LNCaP clone FGC (cell line): ENCODE measurements around the gene ATP8B4.

Experiments
- DNase-seq: peaks from one replicate; pipeline ENCODE4 v3.0.0-alpha.2; 2011; ENCODE audit warnings: low read depth
- H3K4me3 ChIP-seq: 2 replicates; pipeline ENCODE4 v1.5.1; 2011; ENCODE audit warnings: mild to moderate bottlenecking, low read depth, low read length, control low read depth
- TF ChIP-seq, protein P1 (sequence below): IDR thresholded peaks from 2 replicates; pipeline ENCODE4 v1.5.1; 2012; ENCODE audit warnings: mild to moderate bottlenecking; ENCODE audit not compliant: control insufficient read depth, insufficient read depth; ENCODE audit errors: extremely low read depth

Gene ATP8B4

DNA sequence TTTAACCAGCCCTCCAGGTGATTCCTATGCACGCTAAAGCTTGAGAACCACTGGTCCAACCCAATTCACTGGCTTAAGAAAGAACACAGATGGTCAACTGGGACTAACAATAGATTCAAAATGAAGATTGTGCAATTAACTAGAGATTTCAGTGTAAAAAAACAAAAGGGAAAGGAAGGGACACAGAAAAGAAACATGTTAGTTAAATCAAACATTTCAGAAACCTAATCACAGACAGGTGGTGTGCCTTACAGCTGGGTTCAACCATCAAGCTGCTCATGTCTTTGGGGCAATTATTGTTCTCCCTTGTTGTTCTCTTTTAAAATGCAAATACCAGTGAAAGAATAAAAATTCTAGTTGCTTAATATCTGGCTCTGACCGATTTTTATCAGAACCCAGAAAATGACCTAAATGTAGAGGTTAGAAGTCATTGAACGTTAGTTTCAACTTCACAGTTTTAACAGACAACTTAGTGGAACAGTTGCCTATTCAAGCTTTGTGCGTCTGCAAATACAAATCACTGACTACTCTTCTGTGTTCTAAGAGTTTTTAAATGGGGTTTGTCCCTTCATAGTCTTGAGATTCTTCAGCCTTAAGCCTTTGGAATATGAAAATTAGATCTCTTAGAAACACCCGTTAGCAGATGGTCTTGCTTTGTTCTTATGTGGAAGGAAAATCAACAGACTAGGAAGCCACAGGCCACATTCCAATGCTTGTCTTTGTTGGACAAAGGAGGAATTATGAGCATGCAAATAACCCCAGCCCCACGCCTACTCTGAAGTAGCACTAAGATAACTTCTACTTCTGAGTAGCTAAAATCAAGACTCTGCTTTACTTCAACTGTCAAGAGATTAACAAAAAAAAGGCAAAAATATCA is 223.4 kb downstream of the ATP8B4 start:
- TF ChIP-seq, protein P1, sequence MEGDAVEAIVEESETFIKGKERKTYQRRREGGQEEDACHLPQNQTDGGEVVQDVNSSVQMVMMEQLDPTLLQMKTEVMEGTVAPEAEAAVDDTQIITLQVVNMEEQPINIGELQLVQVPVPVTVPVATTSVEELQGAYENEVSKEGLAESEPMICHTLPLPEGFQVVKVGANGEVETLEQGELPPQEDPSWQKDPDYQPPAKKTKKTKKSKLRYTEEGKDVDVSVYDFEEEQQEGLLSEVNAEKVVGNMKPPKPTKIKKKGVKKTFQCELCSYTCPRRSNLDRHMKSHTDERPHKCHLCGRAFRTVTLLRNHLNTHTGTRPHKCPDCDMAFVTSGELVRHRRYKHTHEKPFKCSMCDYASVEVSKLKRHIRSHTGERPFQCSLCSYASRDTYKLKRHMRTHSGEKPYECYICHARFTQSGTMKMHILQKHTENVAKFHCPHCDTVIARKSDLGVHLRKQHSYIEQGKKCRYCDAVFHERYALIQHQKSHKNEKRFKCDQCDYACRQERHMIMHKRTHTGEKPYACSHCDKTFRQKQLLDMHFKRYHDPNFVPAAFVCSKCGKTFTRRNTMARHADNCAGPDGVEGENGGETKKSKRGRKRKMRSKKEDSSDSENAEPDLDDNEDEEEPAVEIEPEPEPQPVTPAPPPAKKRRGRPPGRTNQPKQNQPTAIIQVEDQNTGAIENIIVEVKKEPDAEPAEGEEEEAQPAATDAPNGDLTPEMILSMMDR, result no peak
- no peak overlapping the region for H3K4me3 ChIP-seq
- no peak for DNase-seq

DNA sequence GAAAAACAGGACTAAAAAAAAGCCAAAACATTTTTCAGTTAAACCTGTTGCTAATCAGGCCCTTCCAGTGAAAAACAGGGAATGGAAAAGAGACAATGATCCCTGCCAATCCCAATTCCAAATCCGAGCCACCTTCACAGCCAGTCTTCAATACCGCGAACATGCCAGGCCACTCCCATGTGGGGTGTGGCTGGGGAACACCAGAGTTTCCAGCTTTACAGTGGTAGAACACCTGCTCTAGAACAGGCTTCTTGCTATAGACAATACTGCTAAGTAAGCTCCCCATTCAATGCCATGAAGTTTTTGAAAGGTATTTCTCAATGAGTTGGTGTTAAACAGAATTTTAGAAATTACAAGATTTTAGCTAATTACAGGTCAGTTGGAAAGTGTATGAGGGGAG is 228.3 kb downstream of the ATP8B4 start:
- no peak for DNase-seq
- no peak overlapping the region for H3K4me3 ChIP-seq
- TF ChIP-seq, protein P1, result no peak

DNA sequence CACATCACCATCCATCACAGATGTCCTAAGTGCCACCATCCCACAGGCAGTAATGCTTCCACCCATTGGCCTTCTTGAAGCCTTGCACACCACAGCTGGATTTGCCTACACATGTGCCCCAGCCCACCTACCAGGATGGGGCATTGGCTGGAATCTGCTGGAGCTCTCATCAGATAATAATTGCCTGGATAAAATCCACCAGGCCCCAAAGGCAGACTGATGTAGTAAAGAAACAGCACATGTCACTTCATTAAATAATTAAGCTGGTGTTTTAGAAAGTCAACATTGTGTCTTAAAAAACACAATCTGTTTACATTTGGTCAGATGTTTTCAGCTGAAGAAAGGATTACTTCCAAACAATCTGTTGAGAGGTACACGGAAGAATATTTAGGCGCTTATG is 229.5 kb downstream of the ATP8B4 start:
- DNase-seq, result no peak
- no peak overlapping the region for H3K4me3 ChIP-seq
- TF ChIP-seq, protein P1, result no peak

DNA sequence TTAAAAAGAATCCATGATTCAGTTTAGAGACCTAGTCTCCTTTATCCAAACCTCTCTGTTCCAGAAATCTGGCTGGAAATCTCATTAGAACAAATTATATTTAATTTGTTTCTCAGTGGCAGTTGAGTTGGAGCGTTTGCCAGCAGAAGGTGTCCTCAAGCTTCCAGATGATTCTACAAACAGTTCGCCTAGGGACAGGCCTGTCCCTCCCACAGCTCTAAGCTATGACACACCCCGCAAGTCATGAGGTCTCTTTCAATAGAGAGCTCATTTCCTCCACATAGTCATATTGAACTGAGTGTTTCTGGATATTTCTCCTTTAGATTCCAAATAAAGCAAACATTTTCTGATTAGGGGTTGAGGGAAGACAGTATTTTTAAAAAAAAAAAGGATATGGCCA is 230.3 kb downstream of the ATP8B4 start:
- H3K4me3 ChIP-seq, result no peak overlapping the region
- DNase-seq, result no peak
- TF ChIP-seq, protein P1, result no peak

DNA sequence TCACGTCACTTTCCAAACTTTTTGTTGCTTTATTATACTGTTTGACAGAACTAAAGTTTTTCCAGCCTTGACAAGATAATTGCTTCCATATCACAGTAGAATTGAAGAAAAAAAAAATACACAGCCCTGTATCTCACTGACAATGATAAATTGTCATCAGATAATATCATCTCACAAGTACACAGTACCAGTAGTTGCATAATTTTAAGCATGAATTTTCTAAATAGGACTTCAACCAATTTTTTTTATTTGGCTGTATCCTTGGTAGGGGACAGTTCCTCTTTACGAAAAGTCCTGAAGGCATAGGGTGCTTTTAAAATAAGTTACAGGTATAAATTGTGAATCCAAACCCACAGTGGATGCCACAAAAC is 230.7 kb downstream of the ATP8B4 start:
- TF ChIP-seq, protein P1, result no peak
- DNase-seq, result no peak
- no peak overlapping the region for H3K4me3 ChIP-seq

DNA sequence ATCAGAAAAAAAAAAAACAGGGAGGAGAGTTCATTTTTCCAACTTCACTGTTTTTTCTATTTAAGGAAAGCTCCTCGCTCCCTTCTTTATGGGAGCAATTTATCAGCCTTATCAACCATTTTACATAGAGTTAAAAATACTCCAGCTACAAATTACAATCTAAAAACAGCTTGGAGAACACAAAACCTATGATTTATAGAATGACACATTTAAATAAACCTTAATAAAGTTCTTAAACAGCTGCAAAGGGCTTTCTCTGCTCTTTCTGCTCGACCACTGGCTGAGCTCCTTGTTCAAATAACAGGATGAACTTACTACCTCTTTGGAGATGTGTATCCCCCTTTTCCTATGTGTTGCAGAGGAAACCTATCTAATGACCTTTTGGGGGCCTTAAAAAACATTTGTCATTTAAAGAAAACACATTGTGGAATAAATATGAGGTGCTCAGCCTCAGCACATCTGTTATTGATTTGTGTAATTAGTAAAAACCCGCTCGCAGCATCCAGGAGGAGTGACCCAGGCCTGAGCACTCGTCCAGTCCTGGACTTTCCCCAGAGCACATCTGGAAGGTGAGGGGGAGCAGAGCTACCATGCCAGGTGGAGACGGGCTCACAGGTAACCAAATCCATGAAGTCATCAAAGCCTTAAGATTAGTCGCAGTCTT is 231.2 kb downstream of the ATP8B4 start:
- H3K4me3 ChIP-seq, result no peak overlapping the region
- TF ChIP-seq, protein P1, result no peak
- no peak for DNase-seq
